Brain pericyte (primary cell): ENCODE results near the gene IMPACT.

ENCODE experiments used
- DNase-seq: peaks from one replicate; pipeline ENCODE4 v3.0.0-alpha.2; 2012; ENCODE audit warnings: low read depth, low spot score

IMPACT gene

DNA sequence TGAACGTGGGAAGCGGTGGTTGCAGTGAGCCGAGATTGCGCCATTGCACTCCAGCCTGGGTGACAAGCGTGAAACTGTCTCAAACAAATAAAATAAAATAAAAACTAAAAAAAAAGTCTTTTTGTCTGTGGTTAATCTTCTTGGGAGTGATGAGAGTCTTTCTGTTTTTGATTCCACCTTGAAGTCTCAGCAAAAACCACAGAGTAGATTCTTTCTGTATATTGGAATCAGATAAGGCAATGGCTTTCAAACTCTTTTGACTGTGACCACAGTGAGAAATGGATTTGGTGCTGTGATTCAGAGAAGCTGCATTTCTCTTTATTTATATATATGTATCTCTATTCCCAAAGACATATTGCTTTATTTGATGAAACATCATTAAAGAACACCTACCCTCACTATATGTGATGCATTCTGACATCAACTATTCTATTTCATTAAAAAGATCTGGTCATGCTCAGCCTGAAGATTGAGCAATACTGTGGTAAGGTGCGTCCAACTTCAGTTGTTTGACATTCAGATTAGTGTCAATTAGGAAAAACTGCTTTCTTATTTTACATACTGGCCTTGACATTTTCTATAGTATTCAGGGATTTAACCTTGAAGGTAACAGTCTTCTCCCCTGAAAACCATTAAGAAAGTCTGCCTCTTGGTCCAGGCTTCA lies 49.6 kb downstream of the IMPACT start:
- no peak for DNase-seq

DNA sequence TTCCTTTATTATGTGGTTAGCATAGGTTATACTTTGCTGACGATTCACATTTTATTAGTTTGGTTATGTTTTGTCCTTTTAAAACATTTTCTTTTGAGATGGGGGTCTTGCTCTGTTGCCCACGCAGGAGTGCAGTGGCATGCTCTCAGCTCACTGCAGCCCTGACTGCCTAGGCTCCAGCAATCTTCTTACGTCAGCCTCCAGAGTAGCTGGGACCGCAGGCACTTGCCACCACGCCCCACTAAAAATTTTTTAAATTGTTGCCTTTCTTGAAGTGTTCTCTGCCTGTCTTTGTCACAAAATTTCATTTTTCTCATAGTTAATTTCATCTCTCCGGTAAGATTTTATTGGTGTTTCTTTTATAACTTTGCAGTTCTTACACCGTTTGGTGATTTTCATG lies 52.9 kb downstream of the IMPACT start:
- DNase-seq: no peak

DNA sequence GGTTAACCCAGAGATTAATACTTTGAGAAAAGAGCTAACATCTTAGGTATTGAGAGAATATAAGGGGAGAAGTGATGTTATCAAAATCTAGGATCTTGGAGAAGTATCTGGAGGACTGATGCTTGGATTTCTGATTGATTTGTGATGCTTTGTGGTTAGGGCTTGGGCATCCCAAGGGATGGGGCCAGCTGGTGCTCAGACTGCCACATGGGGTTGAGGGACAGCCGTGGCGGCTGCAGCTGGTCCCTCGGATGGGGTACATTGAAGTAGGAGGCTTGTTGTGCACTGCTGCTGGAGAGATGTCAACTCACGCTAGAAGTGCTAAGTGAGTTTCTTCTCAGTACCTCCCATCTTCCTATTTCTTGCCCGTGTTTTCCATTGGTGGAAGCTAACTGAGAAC lies 56.4 kb downstream of the IMPACT start:
- DNase-seq: no peak

DNA sequence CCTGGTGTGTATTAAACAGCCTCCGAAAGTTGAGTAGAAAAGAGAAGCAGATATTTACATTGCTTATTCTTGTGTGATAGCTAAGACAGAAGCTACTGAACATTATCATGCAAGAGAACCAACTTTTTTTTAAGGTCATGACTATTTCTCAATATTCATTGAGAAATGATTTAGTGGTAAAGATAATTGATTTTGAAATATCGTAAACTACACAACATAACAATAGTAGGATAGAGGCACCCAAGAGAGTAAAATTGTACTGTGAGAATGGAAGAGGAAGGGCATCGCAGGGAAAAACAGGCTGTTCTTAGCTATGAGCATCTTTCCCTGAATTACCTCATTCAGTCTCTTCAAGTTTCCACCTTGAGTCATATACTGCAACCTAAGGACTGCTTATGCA lies 59.2 kb downstream of the IMPACT start:
- DNase-seq: no peak

DNA sequence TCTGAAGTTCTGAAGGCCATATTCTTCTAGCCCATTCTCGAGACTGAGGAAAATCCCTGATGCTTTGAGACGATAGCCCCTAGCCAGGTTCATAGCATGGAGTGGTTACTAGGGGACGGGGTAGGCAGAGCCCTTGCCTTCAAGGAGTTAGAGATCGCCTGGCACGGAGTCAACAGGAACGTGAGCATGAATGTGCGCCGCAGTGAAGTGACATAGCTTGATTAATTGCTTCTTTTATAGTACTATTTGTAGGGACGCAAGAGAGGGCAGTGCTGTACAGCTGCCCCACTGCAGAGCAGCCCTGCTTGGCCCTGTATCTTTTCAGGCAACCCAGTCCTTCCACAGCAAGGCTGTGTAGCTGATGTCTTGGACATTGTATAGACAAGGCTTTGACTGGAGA lies 60.2 kb downstream of the IMPACT start:
- DNase-seq: no peak

DNA sequence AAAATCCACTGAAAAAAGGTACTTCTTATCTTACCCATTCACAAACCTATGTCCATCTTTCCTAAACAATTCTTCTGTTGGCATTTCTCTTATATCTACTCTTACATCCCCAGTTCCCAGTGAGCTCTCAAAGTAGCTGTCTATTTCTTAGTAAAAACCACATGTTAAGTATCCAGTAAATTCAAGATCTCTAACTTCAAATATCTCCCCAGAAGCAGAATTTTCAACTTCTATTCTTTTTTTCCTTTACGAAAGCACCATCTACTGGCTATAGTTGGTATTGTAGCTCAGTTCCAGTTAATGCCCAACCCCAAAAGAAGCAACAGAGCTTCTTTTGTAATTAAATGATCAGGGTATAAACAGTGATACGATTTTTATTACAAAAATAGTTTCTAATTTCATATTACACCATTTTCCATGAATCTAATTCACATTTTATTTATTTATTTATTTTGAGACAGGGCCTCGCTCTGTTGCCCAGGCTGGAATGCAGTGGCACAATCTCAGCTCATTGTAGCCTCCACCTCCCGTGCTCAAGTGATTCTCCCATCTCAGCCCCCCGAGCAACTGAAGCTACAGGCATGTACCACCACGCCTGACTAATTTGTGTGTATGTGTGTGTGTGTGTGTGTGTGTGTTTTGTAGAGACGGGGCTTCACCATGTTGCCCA lies 62.5 kb downstream of the IMPACT start:
- no peak for DNase-seq

DNA sequence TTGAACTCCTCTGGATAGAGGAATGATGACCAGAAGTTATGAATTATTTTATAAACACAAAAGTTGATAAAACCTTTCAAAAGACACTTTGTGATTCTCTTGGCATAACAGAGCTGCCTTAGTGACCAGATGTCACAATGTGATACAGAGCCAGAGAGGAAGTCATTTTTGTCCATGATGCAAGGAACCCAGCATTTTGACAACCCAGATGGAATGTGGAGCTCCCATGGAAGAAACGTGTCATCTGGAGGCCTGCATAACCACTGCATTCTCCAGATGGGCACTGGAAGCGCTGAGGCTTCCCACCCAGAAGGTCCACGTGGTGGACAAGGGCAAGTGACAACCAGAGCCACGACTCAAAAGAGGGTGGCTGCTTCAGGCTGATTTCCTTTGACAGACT lies 64.1 kb downstream of the IMPACT start:
- DNase-seq: no peak

DNA sequence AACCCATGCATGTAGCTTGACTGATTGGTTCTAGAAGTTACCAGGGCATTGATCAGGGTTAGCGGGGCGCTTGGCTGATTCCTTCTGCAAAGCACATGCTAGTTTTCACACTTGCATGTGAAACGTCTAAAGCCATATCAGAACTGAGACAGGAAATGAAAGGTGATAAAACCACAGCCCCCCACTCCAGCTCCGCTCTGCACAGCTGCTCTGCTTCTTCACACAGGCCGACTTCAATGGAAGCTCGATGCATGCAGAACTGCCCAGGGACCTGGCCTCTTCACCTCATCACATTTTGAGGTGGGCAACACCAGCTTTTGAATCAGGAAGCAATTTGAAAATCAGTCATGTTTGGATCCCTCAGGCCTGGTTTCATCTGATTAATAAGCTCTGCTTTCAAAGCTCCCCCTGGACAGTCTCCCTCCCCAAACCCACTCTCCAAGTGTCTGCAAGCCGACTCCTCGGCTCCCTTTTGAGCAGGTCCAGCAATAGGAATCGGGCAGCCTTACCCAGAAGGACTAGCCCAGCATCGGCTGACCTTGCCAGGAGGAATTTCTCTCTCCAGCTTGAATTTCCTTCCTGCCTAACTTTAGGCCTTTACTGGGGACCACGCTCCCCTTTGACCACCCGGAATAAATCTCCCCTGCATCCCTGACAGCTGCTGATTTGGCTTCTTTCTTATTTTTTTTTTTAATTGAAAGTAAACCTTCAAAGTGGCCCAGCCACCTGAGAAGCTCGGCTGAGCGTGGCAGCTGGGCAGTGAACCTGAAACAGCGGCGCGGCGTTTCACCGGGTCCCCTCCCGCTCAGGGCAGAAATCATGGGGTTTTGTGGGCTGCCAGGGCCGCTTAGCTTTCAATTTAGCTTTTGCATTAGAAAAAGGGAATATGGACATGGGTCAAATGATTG lies 65.7 kb downstream of the IMPACT start:
- DNase-seq: no peak

DNA sequence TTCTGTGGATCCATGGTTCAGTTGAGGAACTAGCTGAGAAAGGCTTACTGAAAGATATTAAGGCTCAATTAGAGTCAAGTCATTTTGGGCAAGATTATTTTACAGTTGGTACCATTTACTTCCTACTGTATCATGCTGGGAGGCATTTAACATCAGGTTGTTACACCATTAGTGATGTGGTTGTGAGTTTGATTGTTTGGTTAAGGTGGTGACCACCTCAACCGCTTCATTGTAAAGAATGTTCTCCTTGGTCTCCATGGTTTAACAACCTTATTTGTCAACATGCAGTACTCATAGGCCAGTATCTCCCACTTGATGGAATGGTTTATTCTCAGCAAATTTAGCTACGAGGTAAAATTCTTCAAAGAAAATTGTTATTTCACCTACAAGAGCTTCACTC lies 68.1 kb downstream of the IMPACT start:
- no peak for DNase-seq

DNA sequence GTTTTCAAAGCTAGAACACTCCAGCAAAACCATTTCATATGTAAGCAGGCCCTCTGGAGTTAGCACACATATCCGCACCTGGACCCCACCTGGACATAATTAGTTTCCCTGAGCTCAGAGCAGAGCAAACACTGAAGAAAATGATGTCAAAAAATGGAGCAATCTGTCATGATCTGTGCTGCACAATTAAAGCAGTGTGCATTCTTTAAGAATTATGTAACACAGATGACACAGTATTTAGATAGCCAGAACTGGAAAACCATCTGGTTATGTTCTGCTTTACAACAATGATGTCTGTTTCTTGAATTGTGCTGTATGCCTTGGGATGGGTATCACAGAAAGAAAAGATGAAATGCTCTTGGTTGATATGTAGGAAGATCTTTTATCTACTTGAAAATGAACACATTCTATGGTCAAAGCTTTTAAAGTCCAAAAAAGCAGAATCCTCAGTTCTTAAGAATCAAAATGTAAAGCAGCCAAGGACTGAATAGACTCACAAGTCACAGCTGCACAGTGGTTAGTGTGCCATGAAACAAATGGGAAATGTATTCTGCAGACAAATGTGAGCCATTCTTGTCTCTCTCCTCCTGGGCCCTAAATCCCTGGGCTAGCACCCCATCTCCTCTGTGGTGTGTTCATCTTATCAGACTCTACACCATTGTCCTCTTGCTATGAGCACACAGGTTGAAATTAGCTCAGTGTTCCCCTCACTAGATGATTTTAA lies 70.7 kb downstream of the IMPACT start:
- DNase-seq: no peak

DNA sequence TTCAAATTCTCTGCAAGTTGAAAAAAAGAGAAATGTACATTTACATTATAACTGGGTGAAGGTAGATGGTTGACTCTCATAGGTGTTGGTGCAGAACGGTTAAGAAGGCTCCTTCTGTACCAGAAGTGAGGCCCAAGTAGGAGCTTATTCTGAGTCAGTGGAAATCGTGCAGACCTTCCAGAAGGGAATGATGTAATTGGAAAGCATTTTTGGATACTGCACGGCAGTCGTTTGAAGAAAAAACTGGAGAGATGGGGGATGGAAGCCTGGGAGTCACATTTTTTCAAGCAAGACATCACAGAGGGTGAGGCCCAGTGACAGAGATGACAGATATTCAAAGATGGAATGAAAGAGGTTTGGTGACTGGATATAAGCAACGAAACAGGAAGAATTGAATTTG lies 73.3 kb downstream of the IMPACT start:
- DNase-seq: no peak

DNA sequence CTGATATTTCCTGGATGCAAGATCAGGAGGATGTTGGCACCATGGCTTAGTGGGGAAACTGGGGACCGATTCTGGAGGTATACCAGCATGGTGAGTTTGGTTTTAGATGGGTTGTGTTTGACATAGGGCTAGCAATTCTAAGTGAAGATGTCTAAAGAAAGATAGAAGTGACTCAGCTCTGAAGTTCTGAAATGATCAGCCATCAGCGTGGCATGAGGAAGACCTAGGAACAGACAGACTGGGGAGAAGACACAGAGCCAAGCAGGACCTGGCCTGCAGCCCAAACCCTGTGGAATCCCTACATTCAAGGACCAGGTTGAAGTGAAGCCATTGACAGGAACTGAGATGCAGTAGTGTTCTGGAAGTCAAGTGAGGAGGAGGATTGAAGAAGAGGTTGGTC lies 73.7 kb downstream of the IMPACT start:
- no peak for DNase-seq

DNA sequence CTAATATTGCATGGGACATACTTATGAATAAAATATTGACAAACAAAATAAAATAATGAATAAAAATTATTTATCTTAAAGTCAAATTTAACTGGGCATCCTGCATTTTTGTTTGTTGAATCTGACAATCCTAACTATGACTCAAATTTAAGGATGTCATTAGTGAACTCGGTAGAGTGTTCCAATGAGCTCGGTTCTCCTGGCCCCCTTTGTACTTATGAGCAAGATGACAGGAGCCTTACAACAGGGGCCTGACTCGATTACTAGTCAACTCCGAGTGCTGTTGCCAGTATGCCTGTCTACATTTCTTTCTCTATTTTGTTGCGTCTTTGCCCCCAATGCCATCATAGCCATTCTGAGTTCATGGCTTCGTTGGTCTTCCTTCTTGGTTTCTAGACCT lies 74.3 kb downstream of the IMPACT start:
- DNase-seq: no peak

DNA sequence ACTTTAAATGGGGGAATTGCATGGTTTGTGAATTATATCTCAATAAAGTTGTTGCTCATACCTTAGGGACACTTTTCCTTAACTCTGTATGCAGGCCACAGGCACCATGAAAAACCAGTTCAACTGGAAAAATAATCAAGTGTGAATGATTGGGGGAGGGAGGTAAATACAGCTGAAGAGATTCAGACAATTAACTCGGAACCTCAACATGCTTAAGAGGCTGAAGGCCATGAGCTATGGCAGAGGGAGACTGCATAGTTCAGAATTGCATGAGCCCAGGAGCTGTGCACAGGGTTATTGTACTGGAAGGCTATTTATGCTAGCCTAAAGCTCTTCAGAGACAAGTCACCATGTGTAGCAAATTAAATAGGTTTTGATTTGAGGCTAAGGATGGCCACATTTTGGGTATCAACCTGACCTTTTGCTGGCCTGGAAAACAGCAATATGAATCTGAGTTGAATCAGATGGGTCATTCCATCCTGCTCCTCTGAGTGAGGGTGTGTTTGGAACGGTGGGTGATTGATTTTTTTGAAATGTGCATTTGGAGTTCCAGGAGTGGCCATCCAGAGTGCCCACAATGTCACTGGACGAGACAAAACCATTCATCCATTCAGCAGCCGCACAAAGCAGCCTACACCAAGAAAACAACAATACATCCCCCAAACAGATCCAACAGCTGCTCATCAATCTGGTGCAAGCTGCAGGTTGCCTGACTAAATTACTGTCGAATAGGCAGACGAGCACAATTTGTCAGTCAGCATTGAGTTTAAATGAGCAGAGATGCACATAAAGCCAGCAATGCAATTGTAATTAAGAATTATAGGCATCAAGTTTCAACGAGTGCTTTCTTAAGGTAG lies 76.4 kb downstream of the IMPACT start:
- DNase-seq: no peak
